A549 (cell line): Measurements from ENCODE around the gene RBP3. TPM values are rescaled to one million over a fixed set of nuclear protein-coding genes. Genes with fewer than 3 reads are reported as not detected.

ENCODE experiments used
- ATAC-seq, 2 experiments: fragments of 200-7000 bp in 1 of 2; fragments of >200 bp in 1 of 2; cut with Nextera tagmentation in 1 of 2; cut with Tn5 transposase in 1 of 2; 3 replicates each; pipeline versions ENCODE4 v1.8.0 to v1.9.1; 2018 to 2020; ENCODE audit warnings: mild to moderate bottlenecking in 1 of 2, moderate library complexity in 1 of 2
- CTCF ChIA-PET: fragments of 300-600 bp; sonication (Branson Sonifier 250); formaldehyde crosslinking; extraction: SDS; loops from one replicate; lab custom pipeline; 2021; ENCODE audit warnings: antibody characterized with exemption, inconsistent platforms; lab: Yijun Ruan, JAX
- POLR2A ChIA-PET: fragments of 350-600 bp; formaldehyde crosslinking; extraction: SDS; loops from one replicate; lab custom pipeline; 2021; ENCODE audit warnings: antibody characterized with exemption, inconsistent platforms; lab: Yijun Ruan, JAX
- DNase-seq, 2 experiments: peaks; one replicate each; pipeline versions ENCODE4 v3.0.0 to v3.0.0-alpha.2; 2011 to 2016; ENCODE audit warnings: low read depth in 1 of 2, low spot score in 1 of 2
- FAIRE-seq: peaks from 2 replicates; lab custom pipeline; 2011; peaks lifted over from hg19 to GRCh38; lab: Jason Lieb, UNC
- H3K27ac ChIP-seq, 2 experiments: fragments of >200 bp; sonication (Bioruptor Twin); formaldehyde crosslinking; 3 replicates each; pipeline ENCODE4 v1.5.1; 2016 to 2017
- H3K4me1 ChIP-seq: fragments of >200 bp; sonication (Bioruptor Twin); formaldehyde crosslinking; 3 replicates; pipeline ENCODE4 v1.6.1; 2016
- H3K4me2 ChIP-seq: fragments of >200 bp; sonication (Bioruptor Twin); formaldehyde crosslinking; 3 replicates; pipeline ENCODE4 v1.6.1; 2016
- H3K4me3 ChIP-seq: fragments of >200 bp; sonication (Bioruptor Twin); formaldehyde crosslinking; 3 replicates; pipeline ENCODE4 v1.5.1; 2016
- H3K9me3 ChIP-seq: fragments of >200 bp; sonication (Bioruptor Twin); formaldehyde crosslinking; 3 replicates; pipeline ENCODE4 v1.6.1; 2016
- BCL3 ChIP-seq: fragments of >200 bp; sonication (Bioruptor Twin); formaldehyde crosslinking; IDR thresholded peaks from 3 replicates; pipeline ENCODE4 v1.6.1; 2016
- CBX2 ChIP-seq: fragments of 200-600 bp; sonication (generic); IDR thresholded peaks from 2 replicates; pipeline ENCODE4 v1.6.1; 2016; ENCODE audit warnings: low read depth, mild to moderate bottlenecking, borderline replicate concordance
- CBX8 ChIP-seq: fragments of 200-600 bp; sonication (generic); IDR thresholded peaks from 2 replicates; pipeline ENCODE4 v1.6.1; 2016
- CEBPB ChIP-seq, 2 experiments: fragments of >200 bp in 1 of 2; sonication (Bioruptor Twin) in 1 of 2; formaldehyde crosslinking in 1 of 2; IDR thresholded peaks; 2 replicates each; pipeline ENCODE4 v1.6.1; 2012 to 2016
- EHF ChIP-seq: fragments of 250-450 bp; sonication (Bioruptor Pico); IDR thresholded peaks from 2 replicates; pipeline ENCODE4 v1.5.0; 2020; ENCODE audit warnings: mild to moderate bottlenecking
- EHMT2 ChIP-seq: fragments of 200-600 bp; sonication (generic); IDR thresholded peaks from 2 replicates; pipeline ENCODE4 v1.6.1; 2016; ENCODE audit warnings: antibody characterized with exemption, low read depth, mild to moderate bottlenecking, moderate library complexity
- ESRRA ChIP-seq: fragments of 150-350 bp; IDR thresholded peaks from 2 replicates; pipeline ENCODE4 v1.6.1; 2014; ENCODE audit warnings: mild to moderate bottlenecking, low read length, borderline replicate concordance
- FOXS1 ChIP-seq: fragments of 250-450 bp; sonication (Bioruptor Pico); IDR thresholded peaks from 2 replicates; pipeline ENCODE4 v1.5.0; 2020; ENCODE audit warnings: mild to moderate bottlenecking, moderate library complexity
- HEYL ChIP-seq: fragments of 250-450 bp; sonication (Bioruptor Pico); IDR thresholded peaks from 2 replicates; pipeline ENCODE4 v1.8.0; 2021; ENCODE audit warnings: mild to moderate bottlenecking, moderate library complexity
- HOXB13 ChIP-seq: fragments of 250-450 bp; sonication (Bioruptor Pico); IDR thresholded peaks from 2 replicates; pipeline ENCODE4 v1.5.0; 2020; ENCODE audit warnings: low read depth, mild to moderate bottlenecking, moderate library complexity
- HOXB5 ChIP-seq: fragments of 250-450 bp; sonication (Bioruptor Pico); IDR thresholded peaks from 2 replicates; pipeline ENCODE4 v1.5.0; 2020; ENCODE audit warnings: mild to moderate bottlenecking, moderate library complexity
- KDM1A ChIP-seq: fragments of 200-600 bp; sonication (generic); IDR thresholded peaks from 2 replicates; pipeline ENCODE4 v1.6.1; 2016; ENCODE audit warnings: low read depth, mild to moderate bottlenecking
- MAFK ChIP-seq: fragments of 450-650 bp; IDR thresholded peaks from 2 replicates; pipeline ENCODE4 v1.6.1; 2014; ENCODE audit not compliant: partially characterized antibody
- MAZ ChIP-seq: fragments of 150-350 bp; IDR thresholded peaks from 2 replicates; pipeline ENCODE4 v1.6.1; 2014; ENCODE audit warnings: antibody characterized with exemption, low read depth, low read length, borderline replicate concordance
- MYC ChIP-seq: IDR thresholded peaks from 2 replicates; pipeline ENCODE4 v1.6.1; 2012; ENCODE audit warnings: mild to moderate bottlenecking, inconsistent platforms, low read length, improper control_type of control experiment, borderline replicate concordance
- NFE2L2 ChIP-seq: fragments of 150-350 bp; conservative IDR thresholded peaks from 2 replicates; pipeline ENCODE4 v1.6.1; 2014; ENCODE audit warnings: low read length
- NPAS2 ChIP-seq: fragments of 250-450 bp; sonication (Bioruptor Pico); IDR thresholded peaks from 2 replicates; pipeline ENCODE4 v1.8.0; 2022; ENCODE audit warnings: mild to moderate bottlenecking, moderate library complexity, borderline replicate concordance
- NR3C1 ChIP-seq: fragments of >200 bp; sonication (Bioruptor Twin); formaldehyde crosslinking; IDR thresholded peaks from 3 replicates; pipeline ENCODE4 v1.6.1; 2017
- PBX3 ChIP-seq: IDR thresholded peaks from 2 replicates; pipeline ENCODE4 v1.6.1; 2012
- POLR2A ChIP-seq: IDR thresholded peaks from 2 replicates; pipeline ENCODE4 v1.6.1; 2012; ENCODE audit warnings: mild to moderate bottlenecking, low read length
- RAD21 ChIP-seq, 2 experiments: fragments of >200 bp in 1 of 2; sonication (Bioruptor Twin) in 1 of 2; formaldehyde crosslinking in 1 of 2; IDR thresholded peaks in 1 of 2; conservative IDR thresholded peaks in 1 of 2; 2 replicates in 1 of 2; 3 replicates in 1 of 2; pipeline ENCODE4 v1.6.1; 2012 to 2018; ENCODE audit warnings: inconsistent platforms in 1 of 2
- RCOR1 ChIP-seq: fragments of 150-350 bp; IDR thresholded peaks from 2 replicates; pipeline ENCODE4 v1.6.1; 2014; ENCODE audit warnings: antibody characterized with exemption, low read length, low read depth
- RFX5 ChIP-seq: fragments of 450-650 bp; IDR thresholded peaks from 2 replicates; pipeline ENCODE4 v1.7.1; 2014; ENCODE audit warnings: antibody characterized with exemption, mild to moderate bottlenecking, moderate library complexity
- TFCP2L1 ChIP-seq: fragments of 250-450 bp; sonication (Bioruptor Pico); IDR thresholded peaks from 2 replicates; pipeline ENCODE4 v1.5.0; 2021; ENCODE audit warnings: mild to moderate bottlenecking
- USF2 ChIP-seq: fragments of 450-650 bp; IDR thresholded peaks from 2 replicates; pipeline ENCODE4 v1.6.1; 2014; ENCODE audit warnings: antibody characterized with exemption
- ZFP36 ChIP-seq: fragments of 450-650 bp; IDR thresholded peaks from 2 replicates; pipeline ENCODE4 v1.6.1; 2014; ENCODE audit warnings: borderline replicate concordance; ENCODE audit not compliant: partially characterized antibody
- ZSCAN20 ChIP-seq: fragments of 250-450 bp; sonication (Bioruptor Pico); IDR thresholded peaks from 2 replicates; pipeline ENCODE4 v1.8.0; 2022; ENCODE audit warnings: mild to moderate bottlenecking, moderate library complexity
- WGBS: methylation state at CpG from one replicate; pipeline ENCODE4 v1.1.6; 2017; ENCODE audit errors: missing lambda C conversion rate; 5-methylcytosine and 5-hydroxymethylcytosine counted together
- polyA plus RNA-seq, 4 experiments: library from polyadenylated mRNA; depleted of rRNA in 3 of 4; stranded (reverse); fragments of >200 nt; fragmentation: RNase III in 1 of 4; extraction: RNeasy Plus Mini Kit Qiagen cat#74134 plus additional on column Dnase treatment in 1 of 4; gene quantifications; 2 replicates in 3 of 4; 3 replicates in 1 of 4; pipeline ENCODE4 v1.2.3, GENCODE V29; 2011 to 2017

Gene RBP3
- polyA plus RNA-seq, 2 of the 4 experiments (the other 2 are of a cell fraction), result not detected

- ChIA-PET CTCF (interaction anchor here (0.8 to 2.8 kb wide), 4 partner anchors 9 to 339 kb away, joined by 3 to 15 read pairs (median 4); no protein-coding TSS in a partner anchor), POLR2A (no interaction called here)
- no peak overlapping the region for H3K27ac ChIP-seq
- 79% methylated on average over 3 of the region's 3 CpGs for WGBS
- FAIRE-seq (no peak), DNase-seq (no peak), ATAC-seq (no peak)
- no peak overlapping the region for H3K4me2 ChIP-seq
- H3K4me3 ChIP-seq, result no peak overlapping the region
- no peak for TF ChIP-seq NPAS2 (CRISPR knock-in tag)
- TF ChIP-seq KDM1A, result no peak
- no peak for TF ChIP-seq ZFP36
- no peak for TF ChIP-seq HEYL (CRISPR knock-in tag)
- no peaks in the 10 kb centered on the region for H3K4me1 ChIP-seq
- no peaks in the 10 kb centered on the region for H3K9me3 ChIP-seq
Measured at GRCh38 chr10:47363781-47364180, 15.6 kb downstream of the RBP3 start.

GRCh38 chr10:47364366-47364765 is 16.2 kb downstream of the RBP3 start:
- Histone ChIP-seq H3K4me2 (no peak overlapping the region), H3K9me3 (no peaks in the 10 kb centered on the region), H3K27ac (no peak overlapping the region), H3K4me3 (no peak overlapping the region), H3K4me1 (no peaks in the 10 kb centered on the region)
- DNase-seq (no peak), FAIRE-seq (no peak), ATAC-seq (no peak)
- POLR2A ChIA-PET, result no interaction called here
- WGBS, result 82% methylated on average over 4 of the region's 4 CpGs
- CTCF ChIA-PET, result interaction anchor here (0.8 to 2.8 kb wide), 4 partner anchors 10 to 340 kb away, joined by 3 to 15 read pairs (median 4); no protein-coding TSS in a partner anchor
- TF ChIP-seq POLR2A, result no peak
- no peak for TF ChIP-seq RAD21 (conservative IDR thresholded peaks at IDR 0.05 in 1 of 2, IDR thresholded peaks at IDR 0.05 in 1 of 2)
- no peak for TF ChIP-seq MYC
- TF ChIP-seq NR3C1, result no peak
- no peak for TF ChIP-seq CBX8
- TF ChIP-seq FOXS1 (CRISPR knock-in tag), result no peak
- TF ChIP-seq BCL3, result no peak
- no peak for TF ChIP-seq RFX5
- no peak for TF ChIP-seq EHMT2
- TF ChIP-seq HOXB13 (CRISPR knock-in tag), result no peak
- TF ChIP-seq USF2, result no peak
- TF ChIP-seq MAZ, result no peak
- no peak for TF ChIP-seq ZSCAN20

GRCh38 chr10:47364911-47365310 is 16.7 kb downstream of the RBP3 start:
- CTCF ChIA-PET, result interaction anchor here (0.6 to 2.8 kb wide), 4 partner anchors 9 to 340 kb away, joined by 3 to 15 read pairs (median 5); no protein-coding TSS in a partner anchor
- POLR2A ChIA-PET, result no interaction called here
- no peaks in the 10 kb centered on the region for H3K4me1 ChIP-seq
- no peak for TF ChIP-seq MAFK
- no peak for TF ChIP-seq NFE2L2
- TF ChIP-seq CBX2, result no peak
- TF ChIP-seq HOXB5 (CRISPR knock-in tag), result no peak
- TF ChIP-seq EHF (CRISPR knock-in tag), result no peak
- no peak for TF ChIP-seq PBX3
- no peak for TF ChIP-seq USF2
- no peak for TF ChIP-seq HEYL (CRISPR knock-in tag)
- no peak for TF ChIP-seq RCOR1
- TF ChIP-seq RAD21 (conservative IDR thresholded peaks at IDR 0.05 in 1 of 2, IDR thresholded peaks at IDR 0.05 in 1 of 2), result no peak
- TF ChIP-seq ZFP36, result no peak
- no peak for TF ChIP-seq TFCP2L1 (CRISPR knock-in tag)
- TF ChIP-seq ESRRA, result no peak
- TF ChIP-seq FOXS1 (CRISPR knock-in tag), result no peak
- TF ChIP-seq CEBPB (IDR thresholded peaks at IDR 0.05), result no peak
- H3K9me3 ChIP-seq, result no peaks in the 10 kb centered on the region
- DNase-seq (no peak), FAIRE-seq (no peak), ATAC-seq (no peak)
- H3K4me2 ChIP-seq, result no peak overlapping the region
- no peak overlapping the region for H3K4me3 ChIP-seq
- 88% methylated on average over 6 of the region's 6 CpGs for WGBS
- no peak overlapping the region for H3K27ac ChIP-seq
